ENCODE results near the gene KCND1. TPM values are rescaled to one million over a fixed set of nuclear protein-coding genes. Genes with fewer than 3 reads are reported as not detected.

The KCND1 gene
- 0.29 and 0.36 TPM in 2 replicates for total RNA-seq

GRCh38 chrX:48971249-48972219 is at the start of gene KCND1:
TSS of gene KCND1 (minus strand) at chrX:48971844. CDS start at chrX:48970271, 1,573 bp downstream.
- H3K36me3 ChIP-seq (ENCODE audit: insufficient read depth, low read length) = peaks cover 4% of the 10 kb centered on the region
- no peaks in the 10 kb centered on the region for H4K20me1 ChIP-seq (ENCODE audit: insufficient read depth, low read length)
- peak within 1 kb of the TSS; percentile 64 for H3K4me3 ChIP-seq (ENCODE audit: insufficient read depth, low read length)
- H3K9me3 ChIP-seq (ENCODE audit: low read depth, low read length) = no peaks in the 10 kb centered on the region
- peaks cover 9% of the 10 kb centered on the region for H3K4me1 ChIP-seq (ENCODE audit: insufficient read depth, low read length)
- H3K79me2 ChIP-seq (ENCODE audit: insufficient read depth, low read length) = no peaks in the 10 kb centered on the region
- no peak for TF ChIP-seq CTCF (IDR thresholded peaks at IDR 0.05; ENCODE audit: extremely low read depth, low read depth, low read length)
- no peaks in the 10 kb centered on the region for H3K27me3 ChIP-seq (ENCODE audit: insufficient read depth, low read length)
- H3K4me2 ChIP-seq (ENCODE audit: insufficient read depth, low read length) = peak within 1 kb of the TSS; percentile 75
- peak within 1 kb of the TSS; percentile 29 for H2AFZ ChIP-seq (ENCODE audit: low read length)
- peak; percentile 83 for DNase-seq (ENCODE audit: insufficient read length, low spot score, missing footprints)
- H3K27ac ChIP-seq (ENCODE audit: low read depth, low read length) = no peak within 1 kb of the TSS

- Histone ChIP-seq H4K20me1 (ENCODE audit: insufficient read depth, low read length) (no peaks in the 10 kb centered on the region), H3K27me3 (ENCODE audit: insufficient read depth, low read length) (no peaks in the 10 kb centered on the region), H3K79me2 (ENCODE audit: insufficient read depth, low read length) (no peaks in the 10 kb centered on the region), H3K4me1 (ENCODE audit: insufficient read depth, low read length) (no peaks in the 10 kb centered on the region), H3K27ac (ENCODE audit: low read depth, low read length) (no peak overlapping the region), H3K4me3 (ENCODE audit: insufficient read depth, low read length) (no peak overlapping the region), H2AFZ (ENCODE audit: low read length) (no peak overlapping the region), H3K4me2 (ENCODE audit: insufficient read depth, low read length) (no peak overlapping the region), H3K9me3 (ENCODE audit: low read depth, low read length) (no peaks in the 10 kb centered on the region), H3K36me3 (ENCODE audit: insufficient read depth, low read length) (peaks cover 5% of the 10 kb centered on the region)
- no peak for DNase-seq (ENCODE audit: insufficient read length, low spot score, missing footprints)
- TF ChIP-seq CTCF (IDR thresholded peaks at IDR 0.05; ENCODE audit: extremely low read depth, low read depth, low read length) = no peak
These were observed 48.1 kb upstream of the KCND1 start for GRCh38 chrX:49019599-49020249.

- Histone ChIP-seq H3K27ac (ENCODE audit: low read depth, low read length) (no peak overlapping the region), H2AFZ (ENCODE audit: low read length) (no peak overlapping the region), H4K20me1 (ENCODE audit: insufficient read depth, low read length) (no peaks in the 10 kb centered on the region), H3K4me3 (ENCODE audit: insufficient read depth, low read length) (no peak overlapping the region), H3K4me1 (ENCODE audit: insufficient read depth, low read length) (no peaks in the 10 kb centered on the region), H3K79me2 (ENCODE audit: insufficient read depth, low read length) (no peaks in the 10 kb centered on the region), H3K36me3 (ENCODE audit: insufficient read depth, low read length) (no peaks in the 10 kb centered on the region), H3K27me3 (ENCODE audit: insufficient read depth, low read length) (no peaks in the 10 kb centered on the region), H3K9me3 (ENCODE audit: low read depth, low read length) (no peaks in the 10 kb centered on the region), H3K4me2 (ENCODE audit: insufficient read depth, low read length) (no peak overlapping the region)
- TF ChIP-seq CTCF (IDR thresholded peaks at IDR 0.05; ENCODE audit: extremely low read depth, low read depth, low read length) = no peak
- DNase-seq (ENCODE audit: insufficient read length, low spot score, missing footprints) = peak; percentile 39
These were observed 47.4 kb upstream of the KCND1 start for GRCh38 chrX:49019050-49019449.

GRCh38 chrX:49003696-49004095 is 32.1 kb upstream of the KCND1 start:
- Histone ChIP-seq H3K4me3 (ENCODE audit: insufficient read depth, low read length) (no peak overlapping the region), H3K36me3 (ENCODE audit: insufficient read depth, low read length) (peaks cover 4% of the 10 kb centered on the region), H3K4me2 (ENCODE audit: insufficient read depth, low read length) (no peak overlapping the region), H3K9me3 (ENCODE audit: low read depth, low read length) (no peaks in the 10 kb centered on the region), H4K20me1 (ENCODE audit: insufficient read depth, low read length) (peaks cover 7% of the 10 kb centered on the region), H3K27me3 (ENCODE audit: insufficient read depth, low read length) (no peaks in the 10 kb centered on the region), H2AFZ (ENCODE audit: low read length) (no peak overlapping the region), H3K4me1 (ENCODE audit: insufficient read depth, low read length) (no peaks in the 10 kb centered on the region), H3K79me2 (ENCODE audit: insufficient read depth, low read length) (peaks cover 12% of the 10 kb centered on the region), H3K27ac (ENCODE audit: low read depth, low read length) (no peak overlapping the region)
- no peak for TF ChIP-seq CTCF (IDR thresholded peaks at IDR 0.05; ENCODE audit: extremely low read depth, low read depth, low read length)
- no peak for DNase-seq (ENCODE audit: insufficient read length, low spot score, missing footprints)
